HG03354 (cell line): ENCODE measurements around the gene APMAP.

ENCODE experiments used
- ATAC-seq: cut with Tn5 transposase; IDR thresholded peaks from one replicate; pipeline ENCODE4 v1.9.1; 2021; ENCODE audit warnings: mild to moderate bottlenecking; ENCODE audit not compliant: unreplicated experiment, poor library complexity, severe bottlenecking

The APMAP gene

DNA sequence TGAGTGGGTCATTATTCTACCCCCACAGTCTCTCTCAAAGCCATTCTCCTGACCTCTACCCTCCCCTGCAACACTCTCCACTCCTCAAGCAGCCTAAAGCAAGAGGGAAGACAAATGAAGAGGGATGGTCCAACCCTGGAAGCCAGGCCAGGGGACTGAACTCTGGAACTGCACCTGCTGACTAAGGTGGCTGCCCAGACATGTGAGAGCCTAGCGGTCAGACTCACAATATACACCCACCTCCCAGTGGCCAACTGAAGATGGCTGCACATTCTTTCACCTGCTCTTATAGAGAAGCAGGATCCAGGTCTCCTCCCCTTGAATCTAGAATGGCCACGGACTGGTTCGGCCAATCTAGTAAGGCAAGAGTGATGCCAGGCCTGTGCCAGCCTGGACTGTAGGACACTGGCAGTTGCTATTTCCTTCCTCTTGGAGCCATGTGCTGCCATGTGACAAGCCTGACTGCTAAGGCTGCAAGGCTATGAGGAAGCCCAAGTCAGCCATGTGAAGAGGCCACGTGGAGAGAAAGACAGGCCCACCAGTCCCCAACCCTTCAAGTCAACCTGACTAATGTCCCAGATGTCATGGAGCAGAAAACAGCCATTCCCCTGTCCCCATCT lies 33.5 kb upstream of the APMAP start:
- ATAC-seq = no peak

DNA sequence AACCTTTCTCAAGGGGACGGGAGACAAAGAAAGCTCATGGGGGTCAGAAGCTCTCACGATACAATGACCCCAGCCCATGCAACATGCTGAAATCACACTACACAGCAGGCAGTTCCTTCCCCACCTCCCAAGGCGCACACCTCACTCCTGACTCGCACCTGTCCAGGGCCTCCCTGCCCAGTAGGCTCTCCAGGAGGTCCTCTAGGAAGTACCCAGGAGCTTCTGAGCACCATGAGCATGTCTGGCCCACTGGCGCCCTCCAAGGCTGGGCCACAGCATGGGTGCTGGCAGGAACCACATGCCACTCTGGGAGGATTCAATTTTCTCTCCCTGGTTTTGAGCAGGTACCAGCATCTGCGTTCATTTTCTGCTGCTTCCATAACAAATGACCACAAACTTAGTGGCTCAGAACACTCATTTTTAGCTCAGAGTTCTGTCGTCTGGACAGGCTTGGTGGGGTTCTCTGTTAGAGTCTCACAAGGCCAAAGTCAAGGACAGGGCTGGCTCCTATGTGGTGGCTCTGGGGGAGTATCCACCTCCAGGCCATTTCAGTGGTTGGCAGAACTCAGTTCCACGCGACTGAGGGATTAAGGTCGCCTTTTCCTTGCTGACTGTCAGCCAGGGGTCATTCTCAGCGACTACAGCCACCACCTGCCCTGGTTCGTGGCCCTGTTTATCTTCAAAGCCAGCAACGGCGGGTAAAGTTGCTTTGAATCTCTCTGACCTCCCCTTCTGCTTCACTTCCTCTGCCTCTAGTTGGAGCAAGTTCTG lies 32.7 kb upstream of the APMAP start:
- no peak for ATAC-seq

DNA sequence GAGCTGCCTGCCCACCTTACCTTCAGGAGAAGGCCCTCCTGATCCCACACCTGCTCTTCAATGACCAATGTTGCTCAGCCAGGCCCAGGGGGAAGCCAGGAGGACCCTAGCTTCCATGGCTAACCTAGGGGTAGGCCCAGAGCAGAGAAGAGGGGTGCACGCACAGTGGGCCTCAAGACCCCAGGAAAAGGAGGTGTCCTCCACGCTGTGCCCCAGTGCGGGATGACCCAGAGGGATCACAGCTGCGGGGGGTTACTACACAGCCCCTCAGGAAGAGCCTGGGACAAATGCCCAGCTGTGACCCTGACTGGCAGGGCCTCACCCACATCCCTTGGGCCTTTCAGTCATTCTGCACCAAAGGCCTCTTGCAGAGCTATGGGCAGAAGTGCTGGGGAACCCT lies 31.6 kb upstream of the APMAP start:
- no peak for ATAC-seq

DNA sequence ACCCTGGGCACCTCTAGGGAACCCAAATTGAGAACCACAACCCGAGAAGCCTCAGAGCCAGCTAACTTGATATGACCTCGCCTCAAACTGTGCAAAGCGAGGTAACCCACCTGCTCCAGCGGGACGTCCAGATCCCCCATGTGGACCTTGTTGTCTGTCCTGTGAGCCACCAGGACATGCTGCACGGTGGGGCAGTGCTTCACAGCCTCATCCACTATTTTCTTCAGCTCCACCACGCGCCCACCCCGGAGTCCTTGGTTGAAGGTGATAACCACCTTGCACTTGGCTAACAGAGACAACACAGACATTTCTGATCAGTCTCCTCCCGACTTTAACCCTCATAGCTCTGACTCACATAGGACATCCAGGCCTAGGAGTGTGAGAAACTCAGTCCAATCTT lies 30.8 kb upstream of the APMAP start:
- no peak for ATAC-seq

DNA sequence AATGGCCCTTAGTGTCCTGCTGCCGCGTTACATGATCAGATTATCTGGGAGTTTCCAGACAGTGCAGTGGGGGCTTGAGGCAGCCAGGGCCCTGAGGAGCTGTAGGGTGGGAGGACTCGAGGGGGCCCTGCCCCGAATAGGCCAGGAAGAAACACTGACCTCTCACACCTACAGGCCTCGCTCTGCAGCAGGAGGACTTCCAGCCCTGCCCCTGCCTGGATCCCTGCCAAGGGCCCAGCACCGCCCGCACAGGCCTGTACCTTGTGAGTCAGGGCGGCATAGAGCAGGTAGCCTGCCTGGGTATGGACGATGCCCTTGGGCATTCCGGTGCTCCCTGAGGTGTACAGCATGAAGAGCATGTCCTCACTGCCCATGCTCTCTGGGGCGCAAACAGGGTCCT lies 30.1 kb upstream of the APMAP start:
- no peak for ATAC-seq

DNA sequence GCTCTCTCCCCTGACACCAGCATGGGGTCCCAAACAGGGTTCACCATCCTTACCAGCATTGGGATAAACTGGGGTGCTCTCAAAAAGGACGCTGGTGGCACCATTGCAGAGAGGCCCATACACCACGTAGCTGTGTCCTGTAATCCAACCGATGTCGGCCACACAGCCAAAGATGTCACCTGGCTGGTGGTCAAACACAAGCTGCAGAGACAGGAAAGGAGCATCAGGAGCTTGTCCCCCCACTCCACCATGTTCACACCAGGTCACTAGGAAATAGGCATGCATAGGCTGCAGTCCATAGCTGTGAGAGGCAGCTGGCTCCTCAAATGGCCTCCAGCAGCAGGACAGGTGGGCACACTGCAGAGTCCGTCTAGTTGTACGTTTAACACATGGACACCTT lies 28.8 kb upstream of the APMAP start:
- no peak for ATAC-seq

DNA sequence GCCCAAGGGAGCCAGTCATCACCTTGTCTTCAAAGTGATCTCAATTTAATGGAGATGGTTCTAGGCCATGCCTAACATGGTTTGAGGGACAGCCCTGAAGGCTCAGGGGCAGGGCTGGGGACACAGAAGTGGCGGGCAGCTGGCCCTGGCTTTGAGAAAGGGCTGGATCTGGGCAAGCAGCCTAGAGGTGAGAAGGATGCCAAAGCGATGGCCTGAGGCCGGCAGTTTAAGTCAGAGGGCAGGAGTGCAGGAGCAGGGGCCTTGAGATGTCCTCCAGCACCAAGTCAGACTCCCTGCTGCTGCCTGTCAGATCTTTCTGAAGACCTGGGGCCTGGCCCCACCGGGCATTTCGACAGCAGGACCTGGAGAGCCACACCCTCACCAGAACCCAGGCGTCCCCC lies 28.4 kb upstream of the APMAP start:
- ATAC-seq = no peak

DNA sequence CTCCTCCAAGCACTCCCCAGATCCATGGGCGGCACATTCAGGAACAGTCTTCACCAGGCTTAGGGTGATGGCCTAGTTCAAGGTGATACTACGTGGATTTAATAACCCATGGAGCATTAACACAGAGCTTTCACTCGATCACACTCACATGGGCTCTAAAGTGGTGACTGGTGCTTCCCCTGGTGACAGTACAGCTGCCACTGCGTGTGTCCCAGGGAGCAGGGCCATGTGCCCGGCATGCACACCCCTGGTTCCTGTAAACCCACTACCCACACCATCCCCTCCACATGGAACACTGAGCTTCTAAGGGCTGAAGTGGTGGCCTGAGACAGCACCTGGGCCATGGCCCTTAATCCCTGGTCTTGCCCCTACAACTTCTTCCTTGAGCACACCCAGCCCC lies 27.8 kb upstream of the APMAP start:
- ATAC-seq = no peak

DNA sequence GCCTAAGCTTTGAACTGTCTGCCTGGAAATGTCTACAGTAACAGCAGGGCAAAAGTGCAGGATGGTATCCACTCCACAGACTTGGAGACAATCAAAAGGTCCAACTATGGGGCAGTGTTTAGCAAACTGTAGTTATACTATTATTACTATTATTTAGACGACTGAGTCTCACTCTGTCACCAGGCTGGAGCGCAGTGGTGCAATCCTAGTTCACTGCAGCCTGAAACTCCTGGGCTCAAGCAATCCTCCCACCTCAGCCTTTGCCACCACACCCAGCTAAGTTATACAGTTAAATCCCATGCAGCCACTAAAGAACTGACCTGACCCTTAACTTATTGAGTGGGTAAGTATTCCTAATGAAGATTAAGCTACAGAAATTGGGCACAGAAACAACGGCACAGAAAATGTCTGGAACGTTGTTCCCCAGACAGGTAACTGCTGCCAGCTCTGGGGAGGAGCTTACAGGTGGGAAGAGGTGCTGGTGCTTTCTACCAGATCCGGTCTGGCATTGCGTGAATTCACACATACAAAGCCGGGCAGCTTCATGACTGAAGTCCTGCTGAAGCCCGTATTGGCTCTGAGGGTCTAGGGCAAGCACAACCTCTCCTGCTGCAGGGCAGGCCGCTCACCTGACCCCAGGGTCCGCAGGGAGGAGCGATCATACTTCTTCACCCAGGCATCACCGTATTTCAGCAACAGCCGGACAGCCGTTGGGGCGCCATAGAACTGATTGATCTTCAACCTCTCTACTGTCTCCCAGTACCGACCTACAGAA lies 27.0 kb upstream of the APMAP start:
- no peak for ATAC-seq

DNA sequence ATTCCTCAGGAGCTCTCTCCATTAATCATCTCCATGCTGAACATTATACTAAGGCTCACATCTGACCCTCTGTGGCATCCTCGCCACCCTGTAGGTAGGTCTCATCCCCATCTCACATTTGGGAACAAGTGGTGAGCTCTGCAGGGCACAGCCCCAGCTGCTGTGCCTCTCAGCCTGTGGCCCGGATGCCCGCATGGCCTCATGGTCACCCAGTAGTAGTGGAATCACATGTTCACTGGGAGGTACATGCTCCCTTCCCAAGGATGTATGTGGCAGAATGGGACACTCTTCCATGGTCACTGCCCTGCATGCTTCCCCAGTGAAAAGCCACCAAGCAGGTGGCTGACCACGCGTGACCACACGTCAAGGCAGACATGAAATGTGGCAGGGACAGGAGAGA lies 26.3 kb upstream of the APMAP start:
- ATAC-seq = no peak

DNA sequence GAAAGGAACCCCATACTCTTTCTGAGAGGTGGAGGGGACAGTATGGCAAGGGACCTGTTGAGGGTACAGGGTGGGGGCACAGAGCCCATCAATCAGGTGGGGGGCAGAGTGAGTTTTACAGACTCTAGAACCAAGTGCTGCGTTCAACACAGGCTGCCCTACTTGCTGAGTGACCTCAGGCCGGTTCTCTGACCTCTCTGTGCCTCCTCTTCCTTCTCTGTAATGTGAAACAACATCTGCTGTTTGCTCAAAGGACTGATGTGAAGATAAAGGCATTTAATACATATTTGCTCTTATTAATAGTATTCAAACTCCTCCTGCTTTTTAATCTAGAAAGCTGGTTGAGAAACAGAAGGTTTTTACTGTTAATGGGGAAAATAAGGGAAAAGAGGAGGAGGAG lies 25.9 kb upstream of the APMAP start:
- no peak for ATAC-seq

DNA sequence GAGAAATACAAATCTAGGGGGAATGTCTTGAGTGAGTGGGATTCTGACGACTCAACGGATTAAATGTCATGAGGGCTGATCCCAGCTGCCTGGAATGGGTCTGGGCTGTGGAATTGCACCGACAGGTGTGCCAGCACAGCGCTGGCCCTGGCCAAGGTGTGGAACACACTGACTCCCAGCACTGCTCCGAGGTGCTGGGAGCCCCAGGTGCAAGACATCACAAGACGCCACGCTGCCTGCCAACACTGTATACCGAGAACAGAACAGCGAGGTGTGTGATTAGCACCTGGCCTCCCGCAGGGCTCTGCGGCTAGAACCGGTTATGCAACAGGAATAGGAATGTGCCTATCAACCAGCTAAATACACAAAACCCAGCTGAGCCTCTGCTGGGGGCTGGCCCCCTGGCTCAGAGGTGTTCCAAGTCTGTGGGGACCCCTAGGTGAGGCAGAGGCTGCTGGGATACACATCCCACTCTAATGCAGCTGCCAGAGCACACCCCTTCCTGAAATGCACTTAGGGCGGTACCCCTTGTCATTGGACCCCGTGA lies 24.8 kb upstream of the APMAP start:
- ATAC-seq = no peak

DNA sequence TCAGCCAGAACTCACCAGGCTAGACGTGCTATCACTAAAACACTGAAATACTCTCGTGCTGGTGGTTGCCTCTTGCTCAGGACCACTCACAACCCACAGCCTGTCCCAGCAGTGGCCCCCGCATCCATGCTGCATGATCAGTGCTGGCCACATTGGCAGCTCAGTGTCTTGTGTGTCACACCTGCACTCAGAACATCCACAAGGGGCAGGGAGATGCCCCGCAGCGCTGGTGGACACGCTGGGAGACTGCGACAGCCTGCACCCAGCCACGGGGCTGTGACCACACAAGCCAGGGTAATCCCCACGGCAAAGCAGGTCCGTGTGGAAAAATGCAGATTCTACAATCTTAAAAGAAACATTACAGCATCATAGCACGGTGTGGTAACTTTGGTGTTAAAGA lies 23.9 kb upstream of the APMAP start:
- ATAC-seq = no peak

DNA sequence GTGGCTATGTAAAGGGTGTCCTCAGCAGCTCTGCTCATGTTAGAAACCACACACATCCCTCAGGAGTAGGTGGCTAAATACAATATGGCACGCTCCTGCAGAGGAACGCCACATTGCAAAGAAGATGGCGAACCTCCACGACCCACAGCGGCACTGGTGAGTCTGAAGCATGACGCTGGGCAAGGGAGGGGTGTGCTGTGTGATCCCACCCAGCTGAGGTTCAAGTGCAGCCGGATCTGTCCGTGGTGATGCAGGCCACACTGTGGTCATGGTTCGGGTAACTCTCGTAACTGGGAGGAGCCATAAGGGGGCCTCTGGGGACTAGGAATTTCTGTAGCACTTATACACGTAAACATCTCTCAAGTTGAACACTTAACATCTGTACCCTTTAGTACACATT lies 23.4 kb upstream of the APMAP start:
- no peak for ATAC-seq

DNA sequence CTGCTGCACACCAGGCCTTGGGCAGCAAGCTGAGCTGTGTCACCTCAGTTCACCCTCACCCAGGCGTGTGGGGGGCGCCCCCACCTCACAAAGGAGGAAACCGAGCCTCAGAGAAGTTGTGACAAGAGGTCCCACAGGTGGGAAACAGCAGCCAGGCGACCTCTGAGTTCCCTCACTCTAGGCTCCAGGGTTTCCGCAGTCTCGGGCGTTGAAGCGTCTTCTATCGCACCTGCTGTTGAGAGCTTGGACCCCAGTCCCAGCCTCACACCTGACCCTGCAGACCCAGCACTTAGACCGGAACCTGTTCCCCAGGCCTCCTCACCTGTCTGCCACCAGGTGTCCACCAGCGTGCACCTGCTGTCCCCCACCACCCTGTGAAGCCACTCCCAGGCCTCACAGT lies 22.3 kb upstream of the APMAP start:
- ATAC-seq = no peak

DNA sequence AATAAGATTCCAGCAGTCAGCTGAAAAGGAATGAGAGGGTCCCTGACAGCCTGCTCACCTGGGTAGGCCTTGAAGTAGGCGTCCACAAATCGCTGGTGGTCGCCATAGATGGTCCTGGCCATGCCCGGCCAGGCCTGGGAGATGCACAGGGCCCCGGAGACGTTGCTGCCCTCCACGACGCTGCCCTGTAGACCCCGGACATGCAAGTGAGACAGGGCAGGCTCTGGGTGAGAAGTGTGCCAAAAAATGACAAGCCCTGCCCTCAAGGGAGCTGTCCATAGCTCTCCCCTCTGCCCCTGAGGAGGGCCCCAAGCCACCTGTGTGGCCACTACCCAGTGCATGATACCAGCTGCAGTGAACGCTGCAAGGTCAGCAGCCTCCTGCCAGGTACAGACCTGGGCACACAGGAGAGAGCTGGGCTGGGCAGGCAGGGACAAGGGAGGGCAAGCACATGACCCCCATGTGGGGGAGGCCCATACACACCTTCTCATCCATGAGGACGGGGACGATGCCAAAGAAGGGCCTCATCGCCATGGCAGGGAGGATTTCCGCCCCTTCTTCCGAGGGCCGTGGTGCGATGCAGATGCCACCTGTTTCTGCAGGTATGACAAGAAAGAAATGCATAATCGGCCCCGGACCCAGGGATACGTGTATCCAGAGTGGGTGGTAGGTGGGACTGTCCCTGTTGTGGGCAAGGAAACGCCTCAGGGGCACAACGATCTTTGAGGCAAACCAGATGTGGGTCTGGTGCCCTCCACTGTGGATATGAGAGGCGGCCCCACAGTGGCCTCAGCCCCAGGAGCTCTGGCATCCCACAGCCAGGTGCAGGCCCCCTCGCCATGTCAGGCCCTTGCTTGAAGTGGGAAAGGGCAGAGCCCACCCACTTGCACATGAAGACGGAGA lies 21.2 kb upstream of the APMAP start:
- ATAC-seq = no peak

DNA sequence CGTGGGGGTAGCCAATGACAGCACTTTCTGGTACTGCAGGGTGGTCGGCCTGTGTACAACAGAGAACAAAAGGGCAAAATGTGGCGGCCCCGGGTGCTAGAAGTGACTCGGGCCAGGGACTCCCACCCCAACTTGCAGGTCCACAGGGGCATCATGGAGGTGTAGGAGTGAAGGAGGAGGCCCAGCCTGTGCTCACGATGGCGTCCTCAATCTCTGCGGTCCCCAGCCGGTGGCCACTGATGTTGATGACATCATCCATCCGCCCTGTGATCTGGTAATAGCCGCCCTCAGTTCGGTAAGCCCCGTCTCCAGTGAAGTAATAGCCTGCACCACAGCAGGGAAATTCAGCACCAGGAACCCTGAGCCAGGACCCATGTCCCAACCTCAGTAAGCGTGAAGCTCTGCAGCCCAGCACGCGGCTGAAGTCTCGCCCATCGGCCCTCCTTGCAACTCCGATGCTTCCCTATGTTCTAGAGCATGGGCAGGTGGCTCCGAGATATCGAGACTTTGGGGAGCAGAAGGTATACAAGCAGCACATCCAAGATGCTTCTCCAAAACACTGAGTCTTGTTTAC lies 20.2 kb upstream of the APMAP start:
- no peak for ATAC-seq

DNA sequence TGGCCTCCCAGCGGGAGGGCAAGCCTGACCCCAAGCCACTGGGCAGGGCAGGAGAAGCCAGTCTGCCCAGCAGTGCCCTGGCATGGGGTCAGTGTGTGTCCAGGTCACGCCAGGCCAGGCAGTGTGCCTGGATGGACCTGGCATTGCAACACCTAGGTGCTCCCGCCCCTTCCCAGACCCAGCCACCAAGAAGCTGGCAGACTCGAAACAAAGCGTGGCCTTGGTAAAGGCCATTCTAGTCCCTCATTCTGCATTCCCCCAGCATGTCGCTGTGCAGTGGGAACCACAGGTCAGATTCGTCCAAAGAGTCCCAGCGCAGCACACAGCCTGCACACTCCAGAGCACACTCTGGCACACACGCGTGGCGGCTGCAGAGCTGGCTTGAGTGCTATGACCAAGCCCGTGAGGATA lies 19.3 kb upstream of the APMAP start:
- ATAC-seq = no peak

DNA sequence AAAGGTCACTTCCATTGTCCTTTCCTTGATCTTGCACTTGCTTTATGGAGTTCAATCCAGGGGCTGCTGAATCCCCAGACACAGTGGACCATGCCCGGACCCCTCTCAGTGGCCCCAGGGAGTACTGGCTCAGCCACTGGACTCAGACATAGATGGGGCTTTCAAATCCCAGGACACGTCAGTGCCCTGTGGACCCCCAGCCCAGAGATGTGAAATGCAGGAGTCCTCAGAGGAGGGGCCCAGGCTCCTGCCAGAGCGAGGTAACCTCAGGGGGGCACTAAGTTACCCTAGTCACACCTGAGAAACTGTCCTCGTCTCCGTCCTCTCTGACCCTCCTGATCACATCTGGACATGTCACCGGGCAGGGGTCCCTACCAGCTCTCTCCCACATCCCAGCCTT lies 18.7 kb upstream of the APMAP start:
- ATAC-seq = no peak
